ENCODE data around the gene SDCCAG8. TPM values are rescaled to one million over a fixed set of nuclear protein-coding genes. Genes with fewer than 3 reads are reported as not detected.
A peak's percentile ranks its signal among the peaks of the same experiment; 100 is the strongest.

Gene SDCCAG8
- total RNA-seq, 1 donor from 2014 or later, result 24.5 TPM

DNA sequence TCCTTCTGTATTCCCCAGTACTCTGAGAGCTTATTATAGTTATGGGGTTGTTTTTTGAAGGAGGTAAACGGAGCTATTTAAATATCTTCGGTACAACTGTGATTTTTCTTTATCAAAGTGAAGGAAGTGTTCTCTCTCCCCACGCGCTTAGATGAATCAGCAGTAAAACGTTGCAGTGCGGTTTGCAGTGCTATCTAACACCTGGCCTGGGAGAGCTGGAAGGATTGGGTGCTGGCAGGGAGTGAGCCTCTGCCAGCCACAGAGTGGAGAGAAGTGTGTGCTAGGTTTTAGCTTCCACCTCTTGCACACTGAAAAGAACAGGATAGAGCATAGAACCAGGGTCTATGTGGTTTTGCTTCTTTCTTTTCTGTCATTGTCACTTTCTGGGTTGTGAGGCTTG lies 165.9 kb downstream of the SDCCAG8 start:
- H3K4me2 ChIP-seq (ENCODE audit: low read length), result peak overlapping the region; percentile 92
- Mint-ChIP-seq H3K9me3 (ENCODE audit: unreplicated experiment) (no peaks in the 10 kb centered on the region), H3K36me3 (ENCODE audit: low read depth, unreplicated experiment) (peaks cover 6% of the 10 kb centered on the region), H3K4me1 (ENCODE audit: low read depth, unreplicated experiment) (peaks cover 8% of the 10 kb centered on the region), H3K4me3 (ENCODE audit: unreplicated experiment) (peak overlapping the region; percentile 28), H3K27ac (ENCODE audit: unreplicated experiment) (peak overlapping the region; percentile 70), H3K27me3 (ENCODE audit: low read depth, unreplicated experiment) (no peaks in the 10 kb centered on the region)
- peak; percentile 91 for DNase-seq (ENCODE audit: low read depth)
- peak overlapping the region; percentile 59 for H2AFZ ChIP-seq (ENCODE audit: low read depth, low read length)
- no peaks in the 10 kb centered on the region for H3K79me2 ChIP-seq (ENCODE audit: insufficient read depth, low read length)
- peak overlapping the region; percentile 83 for H3K27ac ChIP-seq (ENCODE audit: low read depth, low read length)
- H3K9ac ChIP-seq (ENCODE audit: low read length), result peak overlapping the region; percentile 84
- H3K36me3 ChIP-seq (ENCODE audit: insufficient read depth, low read length), result peaks cover 15% of the 10 kb centered on the region
- TF ChIP-seq, protein P1, sequence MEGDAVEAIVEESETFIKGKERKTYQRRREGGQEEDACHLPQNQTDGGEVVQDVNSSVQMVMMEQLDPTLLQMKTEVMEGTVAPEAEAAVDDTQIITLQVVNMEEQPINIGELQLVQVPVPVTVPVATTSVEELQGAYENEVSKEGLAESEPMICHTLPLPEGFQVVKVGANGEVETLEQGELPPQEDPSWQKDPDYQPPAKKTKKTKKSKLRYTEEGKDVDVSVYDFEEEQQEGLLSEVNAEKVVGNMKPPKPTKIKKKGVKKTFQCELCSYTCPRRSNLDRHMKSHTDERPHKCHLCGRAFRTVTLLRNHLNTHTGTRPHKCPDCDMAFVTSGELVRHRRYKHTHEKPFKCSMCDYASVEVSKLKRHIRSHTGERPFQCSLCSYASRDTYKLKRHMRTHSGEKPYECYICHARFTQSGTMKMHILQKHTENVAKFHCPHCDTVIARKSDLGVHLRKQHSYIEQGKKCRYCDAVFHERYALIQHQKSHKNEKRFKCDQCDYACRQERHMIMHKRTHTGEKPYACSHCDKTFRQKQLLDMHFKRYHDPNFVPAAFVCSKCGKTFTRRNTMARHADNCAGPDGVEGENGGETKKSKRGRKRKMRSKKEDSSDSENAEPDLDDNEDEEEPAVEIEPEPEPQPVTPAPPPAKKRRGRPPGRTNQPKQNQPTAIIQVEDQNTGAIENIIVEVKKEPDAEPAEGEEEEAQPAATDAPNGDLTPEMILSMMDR (IDR thresholded peaks at IDR 0.05; ENCODE audit: insufficient read depth, low read depth, low read length), result no peak
- TF ChIP-seq EZH2 (IDR thresholded peaks at IDR 0.05; ENCODE audit: insufficient read depth, low read length), result no peak
- peak overlapping the region; percentile 61 for H3K4me3 ChIP-seq (ENCODE audit: insufficient read depth, low read depth, low read length)
- H4K20me1 ChIP-seq (ENCODE audit: insufficient read depth, low read length), result no peaks in the 10 kb centered on the region
- FAIRE-seq, result peak; percentile 54
- H3K9me3 ChIP-seq (ENCODE audit: insufficient read depth, low read depth, low read length), result no peaks in the 10 kb centered on the region
- H3K27me3 ChIP-seq (ENCODE audit: insufficient read depth, low read length), result no peaks in the 10 kb centered on the region
- peaks cover 16% of the 10 kb centered on the region for H3K4me1 ChIP-seq (ENCODE audit: insufficient read depth, low read length)

DNA sequence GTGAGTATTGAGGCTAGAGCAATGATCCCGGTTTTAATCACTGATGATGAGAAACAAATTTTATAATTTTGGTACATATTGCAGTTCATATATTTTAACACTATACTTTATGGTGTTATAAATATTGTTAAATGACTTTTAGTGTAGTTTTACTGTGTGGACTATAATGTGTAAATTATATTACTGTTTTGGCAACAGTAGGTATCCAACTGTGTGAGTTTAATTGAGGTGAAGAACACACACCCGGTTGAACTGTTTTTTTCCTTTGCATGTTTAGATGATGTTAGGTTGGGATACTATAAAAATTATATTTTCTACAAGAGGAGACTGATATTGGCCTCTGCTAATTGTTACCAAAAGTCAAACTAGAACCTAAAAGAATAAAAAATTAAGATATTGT lies 166.5 kb downstream of the SDCCAG8 start:
- H3K4me1 ChIP-seq (ENCODE audit: insufficient read depth, low read length), result peaks cover 16% of the 10 kb centered on the region
- no peak overlapping the region for H3K4me3 Mint-ChIP-seq (ENCODE audit: unreplicated experiment)
- no peaks in the 10 kb centered on the region for H3K27me3 ChIP-seq (ENCODE audit: insufficient read depth, low read length)
- no peaks in the 10 kb centered on the region for H3K9me3 Mint-ChIP-seq (ENCODE audit: unreplicated experiment)
- H3K79me2 ChIP-seq (ENCODE audit: insufficient read depth, low read length), result no peaks in the 10 kb centered on the region
- H3K9ac ChIP-seq (ENCODE audit: low read length), result no peak overlapping the region
- H3K36me3 ChIP-seq (ENCODE audit: insufficient read depth, low read length), result peaks cover 16% of the 10 kb centered on the region
- DNase-seq (ENCODE audit: low read depth) (no peak), FAIRE-seq (no peak)
- H3K27ac ChIP-seq (ENCODE audit: low read depth, low read length), result no peak overlapping the region
- TF ChIP-seq, protein P1 (IDR thresholded peaks at IDR 0.05; ENCODE audit: insufficient read depth, low read depth, low read length), result no peak
- TF ChIP-seq EZH2 (IDR thresholded peaks at IDR 0.05; ENCODE audit: insufficient read depth, low read length), result no peak
- H3K36me3 Mint-ChIP-seq (ENCODE audit: low read depth, unreplicated experiment), result peaks cover 12% of the 10 kb centered on the region
- H3K4me1 Mint-ChIP-seq (ENCODE audit: low read depth, unreplicated experiment), result peaks cover 8% of the 10 kb centered on the region
- no peaks in the 10 kb centered on the region for H3K27me3 Mint-ChIP-seq (ENCODE audit: low read depth, unreplicated experiment)
- H4K20me1 ChIP-seq (ENCODE audit: insufficient read depth, low read length), result no peaks in the 10 kb centered on the region
- no peak overlapping the region for H2AFZ ChIP-seq (ENCODE audit: low read depth, low read length)
- no peak overlapping the region for H3K27ac Mint-ChIP-seq (ENCODE audit: unreplicated experiment)
- H3K4me3 ChIP-seq (ENCODE audit: insufficient read depth, low read depth, low read length), result no peak overlapping the region
- peak overlapping the region; percentile 92 for H3K4me2 ChIP-seq (ENCODE audit: low read length)
- H3K9me3 ChIP-seq (ENCODE audit: insufficient read depth, low read depth, low read length), result no peaks in the 10 kb centered on the region

DNA sequence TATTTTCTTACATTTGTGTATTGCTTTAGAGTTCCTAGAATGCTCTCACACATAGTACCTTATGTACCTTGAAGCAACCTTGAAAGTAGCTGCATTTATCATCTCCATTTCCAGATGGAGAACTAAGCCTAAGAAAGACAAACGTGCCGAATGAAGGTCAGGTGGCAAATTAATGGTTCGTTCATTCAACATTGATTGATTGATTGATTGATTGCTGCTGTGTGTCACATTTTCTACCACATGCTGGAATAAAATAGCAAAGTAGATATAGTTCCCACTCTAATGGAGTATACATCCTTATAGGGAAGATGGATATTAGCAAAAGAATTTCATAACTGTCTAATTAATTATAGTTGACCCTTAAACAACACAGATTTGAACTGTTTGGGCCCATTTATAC lies 172.2 kb downstream of the SDCCAG8 start:
- Mint-ChIP-seq H3K4me1 (ENCODE audit: low read depth, unreplicated experiment) (no peaks in the 10 kb centered on the region), H3K27ac (ENCODE audit: unreplicated experiment) (no peak overlapping the region), H3K36me3 (ENCODE audit: low read depth, unreplicated experiment) (peaks cover 5% of the 10 kb centered on the region), H3K4me3 (ENCODE audit: unreplicated experiment) (no peak overlapping the region), H3K9me3 (ENCODE audit: unreplicated experiment) (no peaks in the 10 kb centered on the region), H3K27me3 (ENCODE audit: low read depth, unreplicated experiment) (no peaks in the 10 kb centered on the region)
- Histone ChIP-seq H3K4me1 (ENCODE audit: insufficient read depth, low read length) (no peaks in the 10 kb centered on the region), H3K9ac (ENCODE audit: low read length) (no peak overlapping the region), H3K27me3 (ENCODE audit: insufficient read depth, low read length) (no peaks in the 10 kb centered on the region), H3K36me3 (ENCODE audit: insufficient read depth, low read length) (peaks cover 18% of the 10 kb centered on the region), H3K79me2 (ENCODE audit: insufficient read depth, low read length) (no peaks in the 10 kb centered on the region), H3K27ac (ENCODE audit: low read depth, low read length) (no peak overlapping the region), H3K4me3 (ENCODE audit: insufficient read depth, low read depth, low read length) (no peak overlapping the region), H3K4me2 (ENCODE audit: low read length) (no peak overlapping the region), H3K9me3 (ENCODE audit: insufficient read depth, low read depth, low read length) (no peaks in the 10 kb centered on the region), H2AFZ (ENCODE audit: low read depth, low read length) (no peak overlapping the region), H4K20me1 (ENCODE audit: insufficient read depth, low read length) (no peaks in the 10 kb centered on the region)
- TF ChIP-seq, protein P1 (IDR thresholded peaks at IDR 0.05; ENCODE audit: insufficient read depth, low read depth, low read length), result no peak
- TF ChIP-seq EZH2 (IDR thresholded peaks at IDR 0.05; ENCODE audit: insufficient read depth, low read length), result no peak
- FAIRE-seq, result no peak
- no peak for DNase-seq (ENCODE audit: low read depth)

All from astrocyte (in vitro differentiated cells and primary cell).